Panc1 (cell line): ENCODE measurements around the gene IFITM1. TPM values are rescaled to one million over a fixed set of nuclear protein-coding genes. Genes with fewer than 3 reads are reported as not detected.
"Not testable (repeated sequence)": the region's sequence is repeated elsewhere in the genome, so short reads cannot be mapped to it uniquely, and the experiment has no call there.

Experiments
- ATAC-seq: fragments of 200-7000 bp; cut with Tn5 transposase; 2 replicates; pipeline ENCODE4 v1.9.1; 2020; ENCODE audit warnings: mild to moderate bottlenecking, moderate library complexity
- BruUV-seq: library from RNA; stranded (reverse); fragments of 400-500 nt; replicated peaks from 2 replicates; lab custom pipeline; 2021; lab: Mats Ljungman, UMichigan
- CTCF ChIA-PET: fragments of 300-600 bp; sonication (Branson Sonifier 250); formaldehyde crosslinking; loops from one replicate; lab custom pipeline; 2022; ENCODE audit warnings: antibody characterized with exemption; lab: Charles Lee
- POLR2A ChIA-PET: fragments of 300-600 bp; sonication (Branson Sonifier 250); formaldehyde crosslinking; loops from one replicate; lab custom pipeline; 2022; ENCODE audit warnings: antibody characterized with exemption; lab: Charles Lee
- DNase-seq: peaks from one replicate; pipeline ENCODE4 v3.0.0-alpha.2; 2010; ENCODE audit warnings: low read depth, low spot score
- H3K27ac ChIP-seq: 2 replicates; pipeline ENCODE4 v1.5.1; 2011; ENCODE audit warnings: mild to moderate bottlenecking, low read length, inconsistent platforms
- H3K27me3 ChIP-seq: fragments of 200-500 bp; sonication (Bioruptor generic); 2 replicates; pipeline ENCODE4 v1.6.0; 2014; ENCODE audit warnings: low read length, inconsistent platforms; ENCODE audit not compliant: control insufficient read depth, insufficient read depth
- H3K36me3 ChIP-seq: fragments of 200-500 bp; sonication (Bioruptor generic); 2 replicates; pipeline ENCODE4 v1.5.1; 2014; ENCODE audit warnings: inconsistent platforms, mild to moderate bottlenecking, low read length, moderate library complexity; ENCODE audit not compliant: control insufficient read depth, insufficient read depth
- H3K4me1 ChIP-seq: 2 replicates; pipeline ENCODE4 v1.5.1; 2011; ENCODE audit warnings: inconsistent platforms, mild to moderate bottlenecking, low read length, moderate library complexity; ENCODE audit not compliant: control insufficient read depth, insufficient read depth
- H3K4me3 ChIP-seq, 2 experiments: 2 replicates each; pipeline ENCODE4 v1.5.1; 2011 to 2012; ENCODE audit warnings: low read depth in 2 of 2, low read length in 2 of 2, mild to moderate bottlenecking in 2 of 2, inconsistent platforms in 1 of 2, moderate library complexity in 1 of 2
- H3K9me3 ChIP-seq: fragments of 200-500 bp; sonication (Bioruptor generic); 2 replicates; pipeline ENCODE4 v1.5.1; 2014; ENCODE audit warnings: low read depth, mild to moderate bottlenecking, inconsistent platforms, low read length, moderate library complexity; ENCODE audit not compliant: control insufficient read depth, insufficient read depth
- CTCF ChIP-seq: fragments of 450-650 bp; IDR thresholded peaks from 2 replicates; pipeline ENCODE4 v1.5.1; 2017; ENCODE audit warnings: mild to moderate bottlenecking
- POLR2AphosphoS5 ChIP-seq: IDR thresholded peaks from 2 replicates; pipeline ENCODE4 v1.6.1; 2012; ENCODE audit warnings: mild to moderate bottlenecking, low read depth, low read length, moderate library complexity
- REST ChIP-seq, 2 experiments: IDR thresholded peaks; 2 replicates each; pipeline ENCODE4 v1.6.1; 2011 to 2012; ENCODE audit warnings: low read depth in 2 of 2, control low read depth in 1 of 2, low read length in 1 of 2, mild to moderate bottlenecking in 1 of 2, moderate library complexity in 1 of 2; ENCODE audit not compliant: insufficient read depth in 1 of 2
- SIN3A ChIP-seq: IDR thresholded peaks from 2 replicates; pipeline ENCODE4 v1.6.1; 2012; ENCODE audit warnings: low read depth, mild to moderate bottlenecking, low read length, moderate library complexity, borderline replicate concordance; ENCODE audit not compliant: insufficient read depth
- TCF7L2 ChIP-seq: IDR thresholded peaks from 2 replicates; pipeline ENCODE4 v1.6.1; 2011; ENCODE audit warnings: mild to moderate bottlenecking, low read depth, low read length, inconsistent platforms
- in situ Hi-C: cut with HindIII; loops from 2 replicates; pipeline ENCODE4 v1.10.0; 2016; ENCODE audit warnings: low sequenced_read_pairs, low pct_unique_long_range_greater_than_20kb
- intact Hi-C: fragments of 100-400 bp; cut with micrococcal nuclease; formaldehyde crosslinking; loops from one replicate; pipeline ENCODE4 v1.10.0; 2022; ENCODE audit not compliant: unreplicated experiment
- total RNA-seq: library from RNA; stranded (reverse); gene quantifications from one replicate; pipeline ENCODE4 v1.2.1, GENCODE V29; 2021; ENCODE audit not compliant: unreplicated experiment

Gene IFITM1
- total RNA-seq, 1 experiment from 2014 or later = 66.3 TPM

GRCh38 chr11:360326-361280 is 46.8 kb downstream of the IFITM1 start:
- H3K4me1 ChIP-seq = peaks cover 2% of the 10 kb centered on the region
- H3K27me3 ChIP-seq = no peaks in the 10 kb centered on the region
- DNase-seq (no peak), ATAC-seq (no peak)
- TF ChIP-seq CTCF (no peak), TCF7L2 (no peak), POLR2AphosphoS5 (no peak), SIN3A (no peak), REST (IDR thresholded peaks at IDR 0.05; ENCODE audit: insufficient read depth in 1 of 2, low read depth in 2 of 2, low read length in 1 of 2) (no peak)
- no TSS peak for BruUV-seq
- POLR2A ChIA-PET = no interaction called here
- no peaks in the 10 kb centered on the region for H3K9me3 ChIP-seq
- H3K36me3 ChIP-seq = no peaks in the 10 kb centered on the region
- CTCF ChIA-PET = no interaction called here
- in situ Hi-C loops = no loop called here
- intact Hi-C loops = no loop called here
- H3K4me3 ChIP-seq = no peak overlapping the region
- H3K27ac ChIP-seq = no peak overlapping the region

GRCh38 chr11:362642-363442 is 49.0 kb downstream of the IFITM1 start:
- no peaks in the 10 kb centered on the region for H3K27me3 ChIP-seq
- ATAC-seq (no peak), DNase-seq (no peak)
- ChIA-PET POLR2A (interaction anchor here (0.6 to 0.7 kb wide), 2 partner anchors 51 to 155 kb away, joined by 3 to 10 read pairs; no protein-coding TSS in a partner anchor), CTCF (interaction anchor here (0.6 to 2.1 kb wide), 7 partner anchors 8 to 112 kb away, joined by 3 to 14 read pairs (median 6); no protein-coding TSS in a partner anchor)
- TF ChIP-seq TCF7L2 (no peak), CTCF (no peak), REST (IDR thresholded peaks at IDR 0.05; ENCODE audit: insufficient read depth in 1 of 2, low read depth in 2 of 2, low read length in 1 of 2) (no peak), SIN3A (no peak), POLR2AphosphoS5 (no peak)
- in situ Hi-C loops (no loop called here), intact Hi-C loops (no loop called here)
- no peaks in the 10 kb centered on the region; the same call in 1 of the 2 replicates for H3K4me1 ChIP-seq
- no peak overlapping the region for H3K4me3 ChIP-seq
- BruUV-seq = no TSS peak
- H3K36me3 ChIP-seq = no peaks in the 10 kb centered on the region
- H3K9me3 ChIP-seq = no peaks in the 10 kb centered on the region
- no peak overlapping the region for H3K27ac ChIP-seq

GRCh38 chr11:363443-363805 is 49.6 kb downstream of the IFITM1 start:
- POLR2A ChIA-PET = interaction anchor here (0.6 kb wide), 3 partner anchors 9 to 155 kb away, joined by 5 to 10 read pairs (median 7); no protein-coding TSS in a partner anchor
- H3K4me1 ChIP-seq, intact Hi-C loops, in situ Hi-C loops, H3K4me3 ChIP-seq, ATAC-seq, H3K36me3 ChIP-seq, DNase-seq, H3K9me3 ChIP-seq, BruUV-seq, H3K27me3 ChIP-seq, H3K27ac ChIP-seq: not testable (repeated sequence)
- CTCF ChIA-PET = interaction anchor here (0.6 to 2.1 kb wide), 5 partner anchors 8 to 100 kb away, joined by 3 to 14 read pairs (median 6); no protein-coding TSS in a partner anchor
